Medulla oblongata (tissue), 1 donor: ENCODE results near the gene CRMP1.

Experiments used
- DNase-seq: peaks from one replicate; pipeline ENCODE4 v3.0.0-alpha.2; 2015; ENCODE audit errors: extremely low spot score

The CRMP1 gene

DNA sequence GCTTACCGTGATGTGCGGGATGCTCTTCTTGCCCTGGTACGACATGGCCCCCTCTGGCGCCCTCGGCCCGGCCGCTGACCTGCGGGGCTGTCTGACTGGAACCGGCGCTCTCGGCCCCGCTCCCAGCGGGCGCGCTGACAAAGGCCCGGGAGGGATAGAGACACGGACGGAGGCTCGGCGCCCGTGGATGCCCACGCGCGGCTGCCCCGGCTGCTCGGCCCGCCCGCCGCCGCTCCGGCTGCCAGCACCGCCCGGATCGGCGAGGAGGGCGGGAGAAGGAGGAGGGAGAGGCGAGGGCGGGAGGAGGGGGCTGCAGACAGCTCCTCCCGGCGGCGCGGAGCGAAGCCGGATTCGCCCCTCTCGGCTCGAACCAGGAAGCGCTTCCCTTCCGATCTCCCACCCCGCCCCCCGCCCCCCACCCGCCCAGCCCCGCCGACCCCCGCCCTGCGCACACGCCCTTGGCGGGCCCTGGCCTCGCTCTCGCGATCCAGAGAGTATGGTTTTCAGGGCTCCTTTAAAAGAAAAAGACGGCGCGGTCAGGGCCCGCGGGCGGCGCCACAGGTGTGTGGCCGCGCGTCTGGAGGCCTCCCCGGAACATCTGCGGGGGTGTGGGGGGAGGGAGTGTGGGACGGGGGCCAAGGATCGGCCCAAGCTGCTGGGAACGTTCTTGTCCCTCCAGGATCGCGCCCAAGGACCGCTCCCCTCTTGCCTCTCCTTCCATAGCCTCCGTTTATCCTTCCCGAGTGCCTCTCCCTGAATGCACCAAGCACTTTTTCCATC, 4.5 kb downstream of the CRMP1 start:
- DNase-seq = peak; percentile 35

DNA sequence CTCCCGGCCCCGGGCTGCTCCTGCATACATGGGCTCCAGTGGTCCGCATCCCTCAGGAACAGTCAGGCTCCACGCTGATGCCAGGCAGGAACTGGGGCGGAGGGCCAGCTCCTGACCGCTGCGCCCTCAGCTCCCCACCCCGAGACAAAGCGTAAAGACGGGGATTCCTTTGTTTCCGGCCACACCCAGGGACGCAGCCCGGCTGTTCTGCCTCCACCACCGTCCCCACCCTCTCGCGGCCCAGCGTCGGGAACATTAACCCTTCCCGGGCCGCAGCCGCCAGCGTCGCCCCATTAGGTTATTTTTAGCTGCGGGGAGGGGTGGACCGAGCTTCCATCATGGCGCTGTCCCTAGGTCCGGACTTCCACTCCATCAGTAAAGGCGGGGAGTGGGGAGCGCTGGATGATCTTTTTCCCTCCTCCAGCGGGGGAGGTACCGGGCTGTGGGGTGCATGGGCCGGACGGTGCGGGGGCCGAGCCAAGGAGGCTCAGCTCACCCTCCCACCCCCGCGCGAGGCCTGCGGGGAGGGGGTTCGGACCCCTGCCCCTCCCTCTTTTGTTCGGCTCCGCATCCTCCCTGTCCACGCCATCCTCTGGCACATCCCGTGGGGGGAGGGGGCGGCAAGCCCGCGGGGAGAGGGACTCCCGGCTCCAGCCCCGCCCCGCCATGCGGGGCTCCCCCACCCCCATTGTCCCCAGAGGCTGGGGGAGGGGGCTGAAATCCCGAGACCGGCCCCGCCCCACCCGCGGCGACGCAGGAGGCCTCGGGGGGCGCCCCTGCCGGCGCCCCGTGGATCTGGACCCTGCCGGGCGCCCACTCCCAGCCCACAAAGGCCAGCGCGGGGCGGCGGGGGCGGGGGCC, 5.3 kb downstream of the CRMP1 start:
- no peak for DNase-seq

DNA sequence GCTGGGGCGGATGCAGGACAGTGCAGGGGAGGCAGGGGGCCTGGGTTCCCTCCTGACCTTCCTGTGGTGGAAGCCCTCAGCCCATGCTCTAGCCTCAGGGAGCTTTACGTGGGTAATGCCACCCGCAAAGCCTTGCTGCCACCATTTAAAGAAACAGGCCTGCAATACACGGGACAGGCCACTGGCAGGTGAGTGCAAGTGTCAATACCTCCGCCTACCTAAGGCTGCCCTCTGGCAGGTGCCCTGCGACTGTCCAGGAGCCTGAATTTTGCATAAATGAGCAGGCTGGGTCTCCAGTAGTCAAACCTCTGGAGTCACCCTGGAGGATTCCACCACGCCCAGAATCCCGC, 5.9 kb downstream of the CRMP1 start:
- DNase-seq = no peak

DNA sequence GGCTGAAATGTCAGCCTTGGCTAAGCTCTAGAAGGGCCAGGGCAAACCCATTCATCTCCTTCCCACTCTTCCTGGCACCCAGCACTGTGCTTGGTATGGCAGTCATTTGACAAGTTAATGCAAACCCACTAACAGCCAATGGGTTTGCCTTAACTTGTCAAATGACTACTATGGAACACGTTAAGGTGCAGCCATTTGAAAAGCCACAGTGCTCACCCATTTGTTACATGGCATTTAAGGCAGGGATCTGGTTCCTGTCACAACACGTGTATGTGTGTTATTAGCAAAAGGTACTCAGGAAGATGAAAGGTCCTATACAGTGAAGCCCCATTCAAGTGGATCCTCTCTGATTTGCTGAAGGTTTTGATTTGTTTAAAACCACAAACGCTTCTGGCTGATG, 7.2 kb downstream of the CRMP1 start:
- no peak for DNase-seq

DNA sequence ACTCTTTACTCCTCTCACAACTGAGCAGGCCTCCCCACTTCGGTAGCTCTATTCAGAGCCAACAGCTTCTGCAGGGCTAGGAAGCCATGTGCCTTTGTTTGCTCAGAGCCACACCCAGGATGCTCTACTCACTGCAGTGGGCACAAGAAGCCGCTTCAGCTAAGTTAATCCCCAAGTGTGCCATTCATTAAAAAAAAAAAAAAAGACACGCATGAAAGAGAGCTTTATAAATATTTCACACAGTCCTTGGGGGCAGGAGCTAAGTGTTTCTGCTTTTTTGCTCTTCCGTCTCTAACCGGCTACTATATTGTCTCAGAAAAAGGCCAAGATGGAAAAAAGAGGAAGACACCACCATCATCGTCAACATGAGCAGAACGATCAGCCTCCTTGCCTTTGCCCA, 8.1 kb downstream of the CRMP1 start:
- DNase-seq = no peak

DNA sequence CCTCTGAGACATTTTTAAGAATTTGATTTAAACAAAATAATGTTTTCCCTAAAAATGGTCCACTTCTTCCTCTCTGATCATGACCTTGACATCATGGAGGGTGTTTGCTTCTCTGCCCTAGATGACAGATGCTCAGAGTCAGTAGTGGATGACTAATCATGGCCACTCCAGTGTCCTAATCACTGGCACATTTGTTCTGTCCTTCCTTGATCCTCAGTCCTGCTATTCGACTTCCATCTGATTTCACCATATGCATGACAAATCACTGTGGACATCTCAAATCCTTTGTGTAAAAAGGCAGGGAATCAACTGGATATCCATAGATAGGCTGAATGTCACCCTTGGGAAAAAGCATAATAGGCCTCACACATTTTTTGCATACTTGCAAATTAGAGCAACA, 9.0 kb downstream of the CRMP1 start:
- no peak for DNase-seq

DNA sequence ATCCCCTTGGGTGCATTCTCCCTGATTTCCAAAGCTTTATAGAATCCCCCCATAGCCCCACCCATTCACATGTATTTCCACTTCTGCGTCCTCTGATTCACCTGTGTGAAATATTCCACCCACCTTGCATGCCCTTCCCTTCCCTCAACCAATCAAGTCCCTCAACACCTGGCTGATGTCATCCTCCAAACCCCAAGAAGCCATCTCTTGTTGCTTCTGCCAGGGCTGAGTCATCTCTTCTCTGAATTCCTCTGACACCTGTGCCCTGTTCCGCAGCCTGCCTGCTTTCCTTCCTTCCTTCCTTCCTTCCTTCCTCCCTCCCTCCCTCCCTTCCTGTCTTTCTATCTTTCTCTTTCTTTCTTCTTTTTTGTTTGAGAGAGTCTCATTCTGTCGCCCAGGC, 9.9 kb downstream of the CRMP1 start:
- no peak for DNase-seq

DNA sequence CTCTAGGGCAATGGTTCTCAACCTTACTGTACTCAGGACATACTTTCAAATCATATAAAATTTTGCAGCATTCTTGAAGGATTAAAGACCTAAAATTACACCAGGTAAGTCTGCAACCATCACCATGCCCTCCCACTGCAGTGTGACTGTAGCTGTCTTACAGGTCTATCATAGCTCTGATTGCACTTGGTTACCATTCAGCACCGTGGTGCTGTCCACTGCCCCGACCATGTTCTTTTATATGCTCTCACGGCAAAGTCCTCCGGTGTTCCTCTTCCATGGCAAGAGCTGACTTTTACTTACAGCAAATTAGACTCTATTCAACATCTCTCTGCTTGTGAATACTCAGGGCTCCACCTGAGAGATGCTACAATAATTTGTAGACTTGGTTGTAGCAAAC, 11.5 kb downstream of the CRMP1 start:
- DNase-seq = no peak

DNA sequence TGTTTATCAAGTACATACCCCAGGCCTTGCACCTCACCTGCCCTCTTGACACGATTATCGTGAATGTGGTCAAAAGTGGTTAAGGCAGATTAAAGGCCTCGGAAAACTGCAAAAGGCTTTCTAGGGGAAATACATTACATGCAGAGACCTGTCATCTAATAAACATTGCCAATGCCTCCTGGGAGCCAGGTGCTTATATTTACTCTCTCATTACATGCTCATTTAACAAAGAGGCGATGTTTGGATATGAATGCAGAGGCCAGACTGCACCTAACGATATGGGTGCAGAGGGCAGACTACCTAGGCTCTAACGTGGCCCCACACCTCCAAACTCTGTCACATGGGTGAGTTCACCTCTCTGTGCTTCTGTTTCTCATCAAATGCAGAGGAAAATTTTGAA, 14.5 kb downstream of the CRMP1 start:
- DNase-seq = no peak

DNA sequence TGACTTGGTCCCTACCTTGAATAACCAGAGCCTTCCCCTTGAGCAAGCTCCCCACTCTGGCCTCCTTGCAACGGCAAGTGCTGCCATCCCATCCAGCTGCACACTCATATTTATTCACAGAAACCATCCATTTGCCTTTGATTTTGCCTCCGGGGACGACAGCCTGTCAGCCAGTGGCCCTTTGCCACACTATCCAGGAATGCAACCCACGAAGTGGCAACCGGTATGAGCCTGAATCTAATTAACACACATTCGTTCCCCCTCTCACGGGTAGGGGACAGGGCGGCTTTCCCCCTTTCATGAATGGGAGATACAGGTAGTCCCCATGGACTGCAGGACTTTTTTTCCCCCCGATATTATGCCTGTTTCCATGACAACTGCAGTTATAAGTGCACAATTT, 15.5 kb downstream of the CRMP1 start:
- DNase-seq = no peak

DNA sequence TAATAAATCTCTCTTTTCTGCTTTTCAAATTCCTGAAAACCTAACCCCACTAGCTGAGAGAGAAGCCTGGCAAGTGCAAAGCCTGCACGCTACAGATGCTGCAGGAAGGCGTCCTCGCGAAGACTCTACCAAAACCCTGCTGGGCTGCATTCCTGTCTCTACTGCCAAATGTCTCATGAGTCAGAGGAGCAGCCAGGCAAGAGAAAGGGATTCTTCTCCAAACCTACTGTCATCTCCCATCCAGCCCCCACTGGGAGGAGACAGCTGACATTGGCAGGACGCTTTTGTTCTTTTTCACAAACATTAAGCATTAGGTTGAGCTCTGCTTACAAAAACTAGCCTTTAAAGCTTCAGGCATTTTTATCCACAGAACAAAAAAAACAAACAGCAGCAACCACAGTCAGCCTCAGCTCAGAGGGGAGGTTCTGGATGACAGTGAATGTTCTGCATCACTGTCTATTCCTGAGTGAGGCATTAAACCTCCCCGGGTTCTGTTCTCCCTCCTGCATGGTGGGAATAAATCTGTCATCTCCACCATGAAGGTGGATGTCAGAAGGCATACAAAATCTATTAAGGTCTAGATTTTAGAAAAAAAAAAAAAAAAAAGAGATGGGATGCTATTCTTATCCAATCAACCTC, 18.0 kb downstream of the CRMP1 start:
- DNase-seq = peak; percentile 53

DNA sequence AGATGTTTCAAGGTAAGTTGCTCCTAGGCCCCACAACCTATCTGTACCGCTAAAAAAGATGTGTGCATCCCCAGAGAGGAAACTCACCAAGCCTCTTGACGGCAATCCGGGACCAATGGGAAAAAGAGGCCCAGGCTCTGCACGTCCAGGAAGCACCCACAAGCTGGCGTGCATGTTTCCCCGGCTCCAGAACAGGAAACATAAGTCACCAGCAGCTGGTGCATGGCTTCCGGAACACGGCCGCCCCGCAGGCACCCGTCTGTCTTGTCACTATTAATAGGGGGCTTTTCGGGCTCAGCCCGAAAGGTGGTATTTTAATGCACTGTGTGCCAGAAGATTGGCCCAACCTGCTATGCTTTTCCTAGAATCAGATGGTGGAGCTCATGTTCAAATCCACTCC, 22.2 kb downstream of the CRMP1 start:
- no peak for DNase-seq

DNA sequence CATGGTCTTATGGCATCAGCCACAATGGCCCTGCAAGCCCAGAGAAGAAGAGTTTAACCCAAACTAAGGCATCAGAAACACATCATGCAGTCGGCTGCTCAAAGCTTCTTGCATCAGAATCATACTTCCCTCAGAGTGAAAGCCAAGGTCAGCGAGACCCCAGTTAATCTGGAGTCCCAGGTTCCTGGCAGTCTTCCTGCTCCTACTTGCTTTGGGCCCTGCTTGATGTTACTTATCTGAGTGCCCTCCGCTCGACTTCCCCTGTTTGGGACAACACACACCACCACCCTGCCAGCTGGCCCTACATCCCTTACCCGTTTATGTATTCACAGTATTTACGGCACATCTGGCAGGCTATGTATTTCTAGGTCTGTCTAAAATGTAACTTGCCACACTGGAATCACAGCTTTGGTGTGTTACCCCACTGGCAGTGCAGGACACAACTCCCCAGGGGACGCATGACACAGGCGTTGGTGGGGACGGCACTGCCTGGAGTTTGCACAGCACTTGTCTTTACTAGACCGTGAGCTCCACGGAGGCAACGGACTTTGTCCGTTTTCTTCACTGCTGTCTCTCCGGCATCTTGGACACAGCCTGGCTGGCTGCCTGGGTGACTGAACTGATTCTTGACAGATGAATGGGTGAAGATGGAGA, 22.8 kb downstream of the CRMP1 start:
- DNase-seq = no peak

DNA sequence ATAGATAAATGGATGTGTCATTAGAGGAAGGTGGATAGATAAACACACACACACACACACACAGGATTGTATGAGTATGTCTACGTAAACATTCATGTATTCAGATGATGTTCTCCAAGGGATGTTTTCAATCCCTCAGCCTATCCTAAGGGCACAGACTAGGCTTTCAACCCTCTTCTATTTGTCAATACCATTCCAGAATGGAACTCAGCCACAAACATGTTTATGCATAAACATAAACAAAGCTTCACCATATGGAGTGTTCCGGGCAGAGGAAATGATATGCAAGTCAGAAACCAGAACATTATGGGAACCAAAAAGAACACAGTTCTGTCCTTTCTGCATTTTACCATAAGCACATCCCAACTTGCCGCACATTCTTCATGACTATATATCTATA, 25.0 kb downstream of the CRMP1 start:
- DNase-seq = no peak

DNA sequence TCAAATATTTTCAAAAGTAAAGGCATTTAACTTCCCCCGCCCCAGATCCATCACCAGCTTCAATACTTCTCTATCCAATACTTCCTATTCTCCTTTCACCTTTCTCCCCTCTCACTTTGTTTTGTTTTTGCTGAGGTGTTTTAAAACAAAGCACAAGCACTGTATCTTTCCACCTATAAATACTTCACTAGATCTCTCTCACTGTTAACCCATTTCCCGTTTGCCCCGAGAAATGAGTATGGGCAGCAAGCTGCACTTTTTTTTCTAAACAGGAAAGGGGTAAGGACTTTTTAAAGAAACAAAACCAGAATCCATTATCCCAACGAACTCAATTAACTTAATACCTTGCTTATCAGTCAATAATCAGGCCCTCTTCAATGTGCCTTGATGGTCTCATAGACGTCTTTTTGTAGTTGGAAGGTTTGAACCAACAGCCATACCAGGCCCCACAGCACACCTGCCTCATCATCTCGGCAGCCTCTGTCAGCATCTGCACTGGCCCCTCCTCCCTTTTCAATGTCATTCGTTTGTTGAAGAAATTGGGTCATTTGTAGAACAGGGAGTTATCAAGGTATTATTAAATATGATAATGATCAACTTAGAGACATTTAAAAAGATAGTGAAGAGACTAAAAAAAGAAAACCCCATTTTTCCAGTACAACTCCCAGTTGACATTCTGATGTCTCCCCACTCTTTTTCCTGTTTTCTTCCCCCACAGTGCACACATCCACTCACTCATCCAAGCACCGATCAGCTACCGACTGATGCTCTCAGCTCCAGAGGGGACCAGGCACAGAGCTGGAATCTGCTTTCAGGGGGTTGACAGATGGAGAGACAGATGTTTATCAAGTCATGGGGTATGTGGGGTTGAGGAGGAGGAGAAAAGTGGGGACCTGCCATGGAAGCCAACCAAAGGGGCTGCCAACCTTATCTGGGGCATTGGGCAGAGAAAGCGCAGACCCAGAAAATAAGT, 25.8 kb downstream of the CRMP1 start:
- no peak for DNase-seq

DNA sequence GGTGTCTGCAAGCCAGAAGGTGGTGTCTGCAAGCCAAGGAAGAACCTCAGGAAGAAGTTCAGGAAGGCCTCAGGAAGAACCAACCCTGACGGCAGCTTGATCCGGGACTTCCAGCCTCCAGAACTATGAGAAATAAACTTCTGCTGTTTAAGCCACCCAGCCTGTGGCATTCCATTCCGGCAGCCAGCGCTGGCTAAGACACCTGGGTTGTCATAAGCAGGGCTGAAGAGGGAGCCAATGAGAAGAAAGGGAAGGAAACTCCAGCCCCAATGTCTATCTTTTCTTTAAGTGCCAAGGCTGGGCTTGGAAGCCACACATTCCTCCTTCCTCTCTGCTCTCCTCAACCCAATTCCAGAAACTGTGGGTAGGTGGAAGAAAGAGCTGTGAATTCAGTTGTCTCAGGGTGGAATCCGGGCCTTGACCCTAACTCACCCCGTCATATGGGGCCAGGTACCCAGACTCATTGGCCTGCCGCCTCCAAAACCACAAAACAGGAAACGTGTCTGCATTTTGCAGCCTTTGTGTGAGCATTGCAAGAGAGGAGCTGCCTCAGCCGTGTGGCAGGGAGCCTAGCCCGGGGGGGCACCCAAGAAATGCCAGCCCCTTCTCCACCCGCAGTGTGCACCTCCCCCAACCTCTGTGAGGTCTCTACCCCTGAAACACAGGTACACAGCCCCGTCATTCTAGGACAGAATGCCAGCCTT, 26.8 kb downstream of the CRMP1 start:
- DNase-seq = no peak

DNA sequence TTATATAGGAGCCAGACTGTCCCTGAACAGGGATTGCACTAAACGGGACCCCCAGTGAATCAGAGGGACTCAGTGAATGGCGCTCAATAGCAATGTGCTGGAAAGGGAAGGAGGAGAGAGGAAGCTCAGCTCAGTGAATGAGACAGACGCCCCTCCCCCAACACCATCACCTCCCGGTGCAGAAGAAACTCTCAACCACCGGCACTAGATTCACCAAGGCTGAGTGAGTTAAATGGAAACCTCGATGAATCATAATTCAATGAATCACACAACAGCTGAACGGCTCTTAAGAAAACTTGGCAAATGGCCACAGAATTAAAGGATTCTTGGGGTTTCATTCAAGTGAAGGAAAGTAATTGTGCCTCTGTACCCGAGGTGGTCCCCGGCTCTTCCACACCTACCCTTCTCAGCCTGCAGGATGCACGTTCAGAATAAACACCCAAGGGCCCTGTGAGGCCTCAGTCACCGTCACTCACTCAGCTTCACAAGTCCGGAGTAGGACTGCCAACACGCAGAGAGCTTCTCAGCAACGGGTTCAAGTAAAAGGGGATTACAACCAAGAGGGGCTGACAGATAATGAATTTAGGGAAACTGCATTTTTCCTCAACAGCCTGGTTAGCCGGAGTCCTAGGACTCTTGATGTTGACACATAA, 29.3 kb downstream of the CRMP1 start:
- no peak for DNase-seq

DNA sequence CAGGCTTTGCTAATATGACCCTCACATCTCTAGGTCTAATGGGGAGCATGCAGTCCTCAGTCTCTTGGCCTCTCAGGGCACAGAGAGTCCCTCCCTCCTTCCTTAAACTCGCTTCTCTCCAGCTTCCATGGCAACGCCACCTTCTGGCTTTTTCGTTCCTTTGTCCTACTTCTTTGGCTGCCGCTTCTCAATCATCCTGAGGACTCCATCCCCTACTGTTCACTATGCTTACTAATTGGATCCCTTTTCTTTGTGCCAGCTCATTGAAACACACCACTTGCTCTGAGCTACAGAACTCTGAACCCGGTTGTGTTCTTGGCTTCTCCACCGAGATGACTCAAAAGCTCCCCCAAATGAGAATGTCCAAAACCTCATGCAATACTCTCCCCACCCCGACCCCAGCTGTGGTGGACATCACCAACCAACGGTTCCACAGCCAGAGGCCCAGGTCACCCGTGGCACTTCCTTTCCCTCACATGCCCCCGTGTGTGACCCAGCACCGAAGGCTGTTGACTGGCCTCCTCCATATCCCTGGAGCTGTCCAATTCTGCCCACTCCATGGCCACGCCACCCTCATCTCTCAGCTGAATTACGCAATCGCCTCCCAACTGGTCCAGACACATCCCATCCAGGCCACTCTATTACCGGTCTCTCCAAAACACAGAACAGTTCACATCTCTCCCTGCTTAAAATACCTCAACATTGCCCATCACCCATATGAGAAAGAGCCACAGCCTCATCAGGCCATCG, 34.7 kb downstream of the CRMP1 start:
- peak; percentile 35 for DNase-seq

DNA sequence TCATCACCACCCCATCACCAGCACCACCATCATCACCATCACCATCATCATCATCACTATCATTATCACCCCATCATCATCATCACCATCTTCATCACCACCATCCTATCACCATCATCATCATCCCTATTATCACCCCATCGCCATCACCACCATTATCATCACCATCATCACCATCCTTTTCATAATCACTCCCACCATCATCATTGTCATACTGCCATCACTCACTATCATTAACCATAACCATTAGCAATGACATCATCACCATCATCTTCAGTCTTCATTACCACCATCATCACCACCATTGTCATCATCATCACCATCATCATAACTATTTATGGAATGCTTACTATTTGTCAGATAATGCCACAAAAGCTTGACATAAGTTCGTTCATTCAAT, 35.7 kb downstream of the CRMP1 start:
- no peak for DNase-seq
